ENCODE data around the gene GPR107.
"Not testable (repeated sequence)": the region's sequence is repeated elsewhere in the genome, so short reads cannot be mapped to it uniquely, and the experiment has no call there.

GPR107 gene

GRCh38 chr9:130053504-130054324 lies at the start of gene GPR107:
Gene GPR107, plus strand, starts transcription at chr9:130053906. Its CDS starts 27 bp downstream, at chr9:130053933.
- DNase-seq (ENCODE audit: low read depth in 2 of 2, low spot score in 1 of 2): peak; percentile 51 to 63

GRCh38 chr9:130003943-130004552 lies 49.7 kb upstream of the GPR107 start:
- no peak for DNase-seq (ENCODE audit: low read depth in 2 of 2, low spot score in 1 of 2)

GRCh38 chr9:130006952-130007351 lies 46.8 kb upstream of the GPR107 start:
- DNase-seq (ENCODE audit: low read depth in 2 of 2, low spot score in 1 of 2): not testable (repeated sequence)

GRCh38 chr9:130008538-130008937 lies 45.2 kb upstream of the GPR107 start:
- no peak for DNase-seq (ENCODE audit: low read depth in 2 of 2, low spot score in 1 of 2)

GRCh38 chr9:130009546-130009945 lies 44.2 kb upstream of the GPR107 start:
- not testable (repeated sequence) for DNase-seq (ENCODE audit: low read depth in 2 of 2, low spot score in 1 of 2)

GRCh38 chr9:130010151-130010988 lies 43.3 kb upstream of the GPR107 start:
- no peak for DNase-seq (ENCODE audit: low read depth in 2 of 2, low spot score in 1 of 2)

GRCh38 chr9:130013326-130013725 lies 40.4 kb upstream of the GPR107 start:
- no peak for DNase-seq (ENCODE audit: low read depth in 2 of 2, low spot score in 1 of 2)

GRCh38 chr9:130015353-130016019 lies 38.2 kb upstream of the GPR107 start:
- no peak for DNase-seq (ENCODE audit: low read depth in 2 of 2, low spot score in 1 of 2)

GRCh38 chr9:130017076-130017475 lies 36.6 kb upstream of the GPR107 start:
- no peak for DNase-seq (ENCODE audit: low read depth in 2 of 2, low spot score in 1 of 2)

- DNase-seq (ENCODE audit: low read depth in 2 of 2, low spot score in 1 of 2): not testable (repeated sequence)
These were observed 36.2 kb upstream of the GPR107 start for GRCh38 chr9:130017510-130017909.

- DNase-seq (ENCODE audit: low read depth in 2 of 2, low spot score in 1 of 2): no peak
These were observed 35.4 kb upstream of the GPR107 start for GRCh38 chr9:130018265-130018664.

GRCh38 chr9:130020618-130021017 lies 33.1 kb upstream of the GPR107 start:
- DNase-seq (ENCODE audit: low read depth in 2 of 2, low spot score in 1 of 2): no peak

- DNase-seq (ENCODE audit: low read depth in 2 of 2, low spot score in 1 of 2): no peak
These were observed 32.6 kb upstream of the GPR107 start for GRCh38 chr9:130021123-130021522.

GRCh38 chr9:130021842-130022241 lies 31.9 kb upstream of the GPR107 start:
- DNase-seq (ENCODE audit: low read depth in 2 of 2, low spot score in 1 of 2): not testable (repeated sequence)

- no peak for DNase-seq (ENCODE audit: low read depth in 2 of 2, low spot score in 1 of 2)
These were observed 31.1 kb upstream of the GPR107 start for GRCh38 chr9:130022566-130023143.

- no peak for DNase-seq (ENCODE audit: low read depth in 2 of 2, low spot score in 1 of 2)
These were observed 30.4 kb upstream of the GPR107 start for GRCh38 chr9:130023144-130023787.

- DNase-seq (ENCODE audit: low read depth in 2 of 2, low spot score in 1 of 2): no peak
These were observed 29.6 kb upstream of the GPR107 start for GRCh38 chr9:130023994-130024596.

- DNase-seq (ENCODE audit: low read depth in 2 of 2, low spot score in 1 of 2): no peak
These were observed 29.1 kb upstream of the GPR107 start for GRCh38 chr9:130024597-130024994.

- no peak for DNase-seq (ENCODE audit: low read depth in 2 of 2, low spot score in 1 of 2)
These were observed 26.9 kb upstream of the GPR107 start for GRCh38 chr9:130026583-130027340.
